Endothelial cell of umbilical vein (primary cell): Measurements from ENCODE around the gene RETSAT. TPM values are rescaled to one million over a fixed set of nuclear protein-coding genes. Genes with fewer than 3 reads are reported as not detected.

Source experiments
- BruUV-seq: library from RNA; stranded (reverse); fragments of 400-500 nt; replicated peaks from 2 replicates; lab custom pipeline; 2021; lab: Mats Ljungman, UMichigan
- CTCF ChIA-PET: fragments of 300-600, 350-600 bp; sonication (Branson Sonifier 250); formaldehyde crosslinking; loops from one replicate; lab custom pipeline; 2021; ENCODE audit warnings: antibody characterized with exemption, inconsistent platforms; lab: Charles Lee
- POLR2A ChIA-PET: fragments of 300-600, 350-600 bp; sonication (Branson Sonifier 250); formaldehyde crosslinking; loops from one replicate; lab custom pipeline; 2021; ENCODE audit warnings: antibody characterized with exemption, inconsistent platforms; lab: Charles Lee
- DNase-seq: peaks from one replicate; pipeline ENCODE4 v3.0.0-alpha.2; 2011; ENCODE audit warnings: low read depth, low spot score
- FAIRE-seq: peaks from 2 replicates; lab custom pipeline; 2011; peaks lifted over from hg19 to GRCh38; lab: Jason Lieb, UNC
- H2AFZ ChIP-seq: 2 replicates; pipeline ENCODE4 v1.6.0; 2012; ENCODE audit warnings: low read depth, low read length, control low read depth, inconsistent platforms
- H3K27ac ChIP-seq: 2 replicates; pipeline ENCODE4 v1.5.1; 2011; ENCODE audit warnings: low read depth, mild to moderate bottlenecking, control low read depth, low read length, moderate library complexity; ENCODE audit not compliant: insufficient read depth
- H3K27me3 ChIP-seq, 2 experiments: 2 replicates each; pipeline versions ENCODE4 v1.6.0 to v1.6.1; 2011; ENCODE audit warnings: low read length in 2 of 2, mixed read lengths in 1 of 2; ENCODE audit not compliant: control insufficient read depth in 2 of 2, insufficient read depth in 2 of 2
- H3K36me3 ChIP-seq, 2 experiments: 2 replicates in 1 of 2; 3 replicates in 1 of 2; pipeline ENCODE4 v1.5.1; 2011; ENCODE audit warnings: low read length in 2 of 2, mild to moderate bottlenecking in 1 of 2, moderate library complexity in 1 of 2; ENCODE audit not compliant: control insufficient read depth in 2 of 2, insufficient read depth in 2 of 2; ENCODE audit errors: extremely low read depth in 1 of 2
- H3K4me1 ChIP-seq: 3 replicates; pipeline ENCODE4 v1.5.1; 2011; ENCODE audit warnings: mild to moderate bottlenecking, low read length; ENCODE audit not compliant: control insufficient read depth, insufficient read depth; ENCODE audit errors: extremely low read depth
- H3K4me2 ChIP-seq: 2 replicates; pipeline ENCODE4 v1.6.1; 2011; ENCODE audit warnings: low read length, control low read depth, mixed read lengths; ENCODE audit not compliant: insufficient read depth
- H3K4me3 ChIP-seq, 3 experiments: fragments of 200-600 bp in 1 of 3; sonication (generic), shearing (Covaris generic) in 1 of 3; replicated peaks in 1 of 3; 2 replicates each; pipeline ENCODE4 v1.5.1; 2011 to 2016; ENCODE audit warnings: control low read depth in 3 of 3, low read length in 3 of 3, mild to moderate bottlenecking in 2 of 3, inconsistent platforms in 1 of 3, low read depth in 1 of 3, moderate library complexity in 1 of 3; ENCODE audit not compliant: insufficient read depth in 1 of 3
- H3K79me2 ChIP-seq: 2 replicates; pipeline ENCODE4 v1.6.0; 2012; ENCODE audit warnings: low read length, inconsistent platforms; ENCODE audit not compliant: control insufficient read depth, insufficient read depth
- H3K9ac ChIP-seq: replicated peaks from 2 replicates; pipeline ENCODE3; 2011; ENCODE audit warnings: low read length, control low read depth; ENCODE audit not compliant: insufficient read depth; ENCODE audit errors: extremely low read depth
- H3K9me1 ChIP-seq: replicated peaks from 3 replicates; pipeline ENCODE4 v1.6.0; 2011; ENCODE audit warnings: mild to moderate bottlenecking, low read length; ENCODE audit not compliant: control insufficient read depth, insufficient read depth; ENCODE audit errors: extremely low read depth
- H3K9me3 ChIP-seq: replicated peaks from 2 replicates; pipeline ENCODE4 v1.5.1; 2012; ENCODE audit warnings: low read length, inconsistent platforms; ENCODE audit not compliant: control insufficient read depth, insufficient read depth
- H4K20me1 ChIP-seq: replicated peaks from 2 replicates; pipeline ENCODE3; 2011; ENCODE audit warnings: mild to moderate bottlenecking, low read length; ENCODE audit not compliant: control insufficient read depth, insufficient read depth; ENCODE audit errors: extremely low read depth
- EZH2 ChIP-seq: IDR thresholded peaks from 2 replicates; pipeline ENCODE4 v1.6.1; 2012; ENCODE audit warnings: borderline replicate concordance, low read depth, mild to moderate bottlenecking, moderate library complexity, low read length, inconsistent platforms; ENCODE audit not compliant: severe bottlenecking
- FOS ChIP-seq: IDR thresholded peaks from 2 replicates; pipeline ENCODE4 v1.6.1; 2011; ENCODE audit warnings: mild to moderate bottlenecking, low read length, moderate library complexity, borderline replicate concordance; ENCODE audit not compliant: insufficient read depth
- GATA2 ChIP-seq: IDR thresholded peaks from 2 replicates; pipeline ENCODE4 v1.7.0; 2011; ENCODE audit warnings: low read depth, mild to moderate bottlenecking, moderate library complexity, mixed read lengths, low read length; ENCODE audit not compliant: insufficient read length, insufficient read depth
- JUN ChIP-seq: IDR thresholded peaks from 2 replicates; pipeline ENCODE4 v1.6.1; 2011; ENCODE audit warnings: borderline replicate concordance, low read depth; ENCODE audit not compliant: insufficient read length, insufficient read depth
- MAX ChIP-seq: IDR thresholded peaks from 2 replicates; pipeline ENCODE4 v1.6.1; 2011; ENCODE audit not compliant: insufficient read depth, insufficient read length
- MYC ChIP-seq: IDR thresholded peaks from one replicate; pipeline ENCODE4 v1.6.1; 2011; ENCODE audit warnings: mild to moderate bottlenecking, low read depth, low read length
- POLR2A ChIP-seq: IDR thresholded peaks from 2 replicates; pipeline ENCODE4 v1.6.1; 2012; ENCODE audit warnings: low read depth, mild to moderate bottlenecking, control low read depth, low read length
- POLR2AphosphoS5 ChIP-seq: IDR thresholded peaks from 2 replicates; pipeline ENCODE4 v1.6.1; 2012; ENCODE audit warnings: low read depth, mild to moderate bottlenecking, control low read depth, low read length, moderate library complexity; ENCODE audit not compliant: insufficient read depth
- dilution Hi-C: fragments of 300-500 bp; cut with MboI; formaldehyde crosslinking; loops from one replicate; pipeline ENCODE4 v1.15.0; 2019; ENCODE audit warnings: low sequenced_read_pairs; ENCODE audit not compliant: extremely low pct_ligation_motif_present
- intact Hi-C: fragments of 100-400 bp; cut with micrococcal nuclease; formaldehyde crosslinking; loops from one replicate; pipeline ENCODE4 v1.10.0; 2022
- polyA plus RNA-seq, 4 experiments: library from polyadenylated mRNA; depleted of rRNA in 3 of 4; stranded (reverse) in 3 of 4; unstranded in 1 of 4; fragments of >200 nt; gene quantifications; 2 replicates each; pipeline versions ENCODE4 v1.2.1 to v1.2.3, GENCODE V29; 2011 to 2012; ENCODE audit warnings: missing spikeins in 1 of 4
- total RNA-seq: library from RNA; stranded (reverse); gene quantifications from 2 replicates; pipeline ENCODE4 v1.2.3, GENCODE V29; 2021
- TF ChIP-seq, protein P1 (sequence below), 2 donors: IDR thresholded peaks; 1 replicate in 1 of 2; 2 replicates in 1 of 2; pipeline ENCODE4 v1.5.1; 2011; ENCODE audit warnings: low read length in 2 of 2, mild to moderate bottlenecking in 2 of 2, moderate library complexity in 2 of 2, control low read depth in 1 of 2, inconsistent platforms in 1 of 2, low read depth in 1 of 2; ENCODE audit not compliant: insufficient read depth in 1 of 2; ENCODE audit errors: extremely low read depth in 1 of 2

The RETSAT gene
- total and polyA plus RNA-seq, 2 donors (not counting 3 experiments of a cell fraction or from before 2014, with no cell fraction given): 43.8 to 59.1 TPM

DNA sequence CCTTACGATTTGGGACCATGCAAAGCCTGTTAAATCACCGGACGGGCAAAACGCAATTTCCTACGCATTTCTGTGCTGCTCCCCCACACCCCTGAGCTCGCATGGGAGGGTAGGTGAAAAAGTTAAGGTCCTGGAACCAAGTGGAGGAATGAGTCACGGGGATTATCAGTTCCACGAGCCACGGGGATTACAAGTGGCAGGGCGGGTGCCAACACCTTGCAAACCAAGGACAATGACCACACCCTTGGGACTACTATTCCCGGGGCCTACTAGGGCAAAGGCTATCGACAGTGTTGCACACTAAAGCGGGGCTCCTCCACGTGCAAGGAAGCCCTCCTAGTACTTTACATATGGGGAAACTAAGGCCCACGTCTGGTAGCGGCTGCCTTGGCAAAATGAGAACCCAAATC lies 447 bp downstream of the RETSAT start:
- Histone ChIP-seq H3K79me2 (peaks cover 17% of the 10 kb centered on the region), H3K36me3 (peaks cover 9 to 22% of the 10 kb centered on the region in 2 experiments), H4K20me1 (no peaks in the 10 kb centered on the region), H3K9me3 (no peaks in the 10 kb centered on the region), H3K27me3 (no peaks in the 10 kb centered on the region), H3K9ac (peak overlapping the region; percentile 60), H3K4me1 (peaks cover 8% of the 10 kb centered on the region), H2AFZ (peak overlapping the region; percentile 56), H3K9me1 (no peaks in the 10 kb centered on the region), H3K27ac (peak overlapping the region; percentile 18), H3K4me3 (peak overlapping the region; percentile 45 to 97 (median 66)), H3K4me2 (peak overlapping the region; percentile 77)
- ChIA-PET CTCF (interaction anchor here (0.5 to 1.8 kb wide), 10 partner anchors 12 to 287 kb away, joined by 3 to 8 read pairs (median 4); no protein-coding TSS in a partner anchor), POLR2A (interaction anchor here (0.5 to 1.9 kb wide), 8 partner anchors 8 to 194 kb away, joined by 3 to 22 read pairs (median 3); partner anchors contain the start of gene MAT2A)
- intact Hi-C loops: loop anchor here (1.0 to 5.0 kb wide), 3 partner anchors 26 to 198 kb away; partner anchors contain the start of gene SH2D6
- dilution Hi-C loops: no loop called here
- FAIRE-seq (no peak), DNase-seq (peak; percentile 21)
- no peak for TF ChIP-seq MYC
- no peak for TF ChIP-seq GATA2
- no peak for TF ChIP-seq POLR2AphosphoS5
- no peak for TF ChIP-seq MAX
- TF ChIP-seq, protein P1, sequence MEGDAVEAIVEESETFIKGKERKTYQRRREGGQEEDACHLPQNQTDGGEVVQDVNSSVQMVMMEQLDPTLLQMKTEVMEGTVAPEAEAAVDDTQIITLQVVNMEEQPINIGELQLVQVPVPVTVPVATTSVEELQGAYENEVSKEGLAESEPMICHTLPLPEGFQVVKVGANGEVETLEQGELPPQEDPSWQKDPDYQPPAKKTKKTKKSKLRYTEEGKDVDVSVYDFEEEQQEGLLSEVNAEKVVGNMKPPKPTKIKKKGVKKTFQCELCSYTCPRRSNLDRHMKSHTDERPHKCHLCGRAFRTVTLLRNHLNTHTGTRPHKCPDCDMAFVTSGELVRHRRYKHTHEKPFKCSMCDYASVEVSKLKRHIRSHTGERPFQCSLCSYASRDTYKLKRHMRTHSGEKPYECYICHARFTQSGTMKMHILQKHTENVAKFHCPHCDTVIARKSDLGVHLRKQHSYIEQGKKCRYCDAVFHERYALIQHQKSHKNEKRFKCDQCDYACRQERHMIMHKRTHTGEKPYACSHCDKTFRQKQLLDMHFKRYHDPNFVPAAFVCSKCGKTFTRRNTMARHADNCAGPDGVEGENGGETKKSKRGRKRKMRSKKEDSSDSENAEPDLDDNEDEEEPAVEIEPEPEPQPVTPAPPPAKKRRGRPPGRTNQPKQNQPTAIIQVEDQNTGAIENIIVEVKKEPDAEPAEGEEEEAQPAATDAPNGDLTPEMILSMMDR (IDR thresholded peaks at IDR 0.05; ENCODE audit: extremely low read depth in 1 of 2, insufficient read depth in 1 of 2, low read depth in 1 of 2, low read length in 2 of 2): no peak
- TF ChIP-seq EZH2: no peak
- no peak for TF ChIP-seq FOS
- no peak for TF ChIP-seq POLR2A
- no peak for TF ChIP-seq JUN
- BruUV-seq: TSS peak; percentile 69
